HG03095 (cell line): ENCODE data around the gene TRAF2.
A peak's percentile ranks its signal among the peaks of the same experiment; 100 is the strongest.

Experiments used
- ATAC-seq: cut with Tn5 transposase; IDR thresholded peaks from one replicate; pipeline ENCODE4 v1.9.1; 2021; ENCODE audit warnings: moderate library complexity; ENCODE audit not compliant: unreplicated experiment

The TRAF2 gene

GRCh38 chr9:136847088-136847825 lies 39.1 kb upstream of the TRAF2 start:
- no peak for ATAC-seq

- ATAC-seq = no peak
These were observed 38.4 kb upstream of the TRAF2 start for GRCh38 chr9:136847826-136848392.

- no peak for ATAC-seq
These were observed 37.8 kb upstream of the TRAF2 start for GRCh38 chr9:136848393-136849037.

GRCh38 chr9:136849038-136849959 lies 37.0 kb upstream of the TRAF2 start, which contains the start of gene PHPT1:
Gene PHPT1, plus strand, starts transcription at chr9:136849409. Its CDS starts 22 bp downstream, at chr9:136849431.
- ATAC-seq = peak; percentile 64

GRCh38 chr9:136849960-136850865 lies 36.1 kb upstream of the TRAF2 start:
- no peak for ATAC-seq

- no peak for ATAC-seq
These were observed 35.2 kb upstream of the TRAF2 start for GRCh38 chr9:136850866-136851775.

- no peak for ATAC-seq
These were observed 34.2 kb upstream of the TRAF2 start, which contains the start of gene MAMDC4 for GRCh38 chr9:136851941-136852663. Gene MAMDC4, plus strand, starts transcription at chr9:136852346. Its CDS starts 71 bp downstream, at chr9:136852417.

GRCh38 chr9:136852664-136853595 lies 33.4 kb upstream of the TRAF2 start:
- ATAC-seq = no peak

GRCh38 chr9:136853596-136854112 lies 32.7 kb upstream of the TRAF2 start:
- ATAC-seq = no peak

- no peak for ATAC-seq
These were observed 32.0 kb upstream of the TRAF2 start for GRCh38 chr9:136854113-136854841.

- no peak for ATAC-seq
These were observed 31.4 kb upstream of the TRAF2 start for GRCh38 chr9:136854842-136855460.

- no peak for ATAC-seq
These were observed 30.7 kb upstream of the TRAF2 start for GRCh38 chr9:136855461-136856078.

GRCh38 chr9:136856079-136856476 lies 30.2 kb upstream of the TRAF2 start:
- no peak for ATAC-seq

GRCh38 chr9:136856541-136857141 lies 29.7 kb upstream of the TRAF2 start:
- ATAC-seq = no peak

- no peak for ATAC-seq
These were observed 29.1 kb upstream of the TRAF2 start for GRCh38 chr9:136857166-136857565.
